A673 (cell line): ENCODE data around the gene TAX1BP1. TPM values are rescaled to one million over a fixed set of nuclear protein-coding genes. Genes with fewer than 3 reads are reported as not detected.

Experiments
- BruUV-seq: library from RNA; stranded (reverse); fragments of 400-500 nt; replicated peaks from 2 replicates; lab custom pipeline; 2021; lab: Mats Ljungman, UMichigan
- CTCF ChIA-PET: fragments of 300-600 bp; sonication (Branson Sonifier 250); formaldehyde crosslinking; loops from one replicate; lab custom pipeline; 2022; ENCODE audit warnings: antibody characterized with exemption; lab: Charles Lee
- POLR2A ChIA-PET: fragments of 300-600 bp; sonication (Branson Sonifier 250); formaldehyde crosslinking; loops from one replicate; lab custom pipeline; 2022; ENCODE audit warnings: antibody characterized with exemption; ENCODE audit not compliant: low non-redundant PET; lab: Charles Lee
- DNase-seq: peaks from one replicate; pipeline ENCODE4 v3.0.0-alpha.2; 2015; ENCODE audit warnings: low spot score
- H3K27ac ChIP-seq: fragments of 200-600 bp; sonication (generic); 2 replicates; pipeline ENCODE4 v1.5.1; 2016; ENCODE audit warnings: mixed run types, low read depth, mild to moderate bottlenecking, mixed read lengths, antibody characterized with exemption, low read length; ENCODE audit not compliant: poor library complexity, severe bottlenecking
- H3K27me3 ChIP-seq: fragments of 200-600 bp; sonication (generic); replicated peaks from 2 replicates; pipeline ENCODE4 v1.6.1; 2017; ENCODE audit warnings: mixed run types, low read depth, mild to moderate bottlenecking, mixed read lengths, antibody characterized with exemption, low read length; ENCODE audit not compliant: insufficient read depth, poor library complexity
- H3K36me3 ChIP-seq: fragments of 200-600 bp; sonication (generic); 2 replicates; pipeline ENCODE4 v1.6.1; 2016; ENCODE audit warnings: mixed run types, mild to moderate bottlenecking, mixed read lengths, antibody characterized with exemption, low read length; ENCODE audit not compliant: insufficient read depth, poor library complexity, severe bottlenecking
- H3K4me1 ChIP-seq: fragments of 200-600 bp; sonication (generic); 2 replicates; pipeline ENCODE4 v1.6.1; 2017; ENCODE audit warnings: mixed run types, mild to moderate bottlenecking, mixed read lengths, antibody characterized with exemption, low read length; ENCODE audit not compliant: insufficient read depth, poor library complexity, severe bottlenecking
- H3K4me3 ChIP-seq: fragments of 200-600 bp; sonication (generic); 2 replicates; pipeline ENCODE4 v1.5.1; 2016; ENCODE audit warnings: low read depth, mixed run types, mild to moderate bottlenecking, mixed read lengths, low read length; ENCODE audit not compliant: poor library complexity, severe bottlenecking
- H3K9me3 ChIP-seq: fragments of 200-600 bp; sonication (generic); 2 replicates; pipeline ENCODE4 v1.6.1; 2016; ENCODE audit warnings: mixed run types, low read depth, mild to moderate bottlenecking, mixed read lengths, antibody characterized with exemption, low read length; ENCODE audit not compliant: poor library complexity, severe bottlenecking
- EZH2 ChIP-seq: fragments of 200-600 bp; sonication (generic); IDR thresholded peaks from 2 replicates; pipeline ENCODE4 v1.6.1; 2017; ENCODE audit warnings: borderline replicate concordance, low read depth, mild to moderate bottlenecking, mixed read lengths, antibody characterized with exemption, low read length; ENCODE audit not compliant: poor library complexity, severe bottlenecking
- intact Hi-C: fragments of 100-400 bp; cut with micrococcal nuclease; formaldehyde crosslinking; loops from one replicate; pipeline ENCODE4 v1.10.0; 2022; ENCODE audit not compliant: unreplicated experiment
- total RNA-seq: library from RNA; stranded (reverse); gene quantifications from 2 replicates; pipeline ENCODE4 v1.2.3, GENCODE V29; 2021
- TF ChIP-seq, protein P1 (sequence below): fragments of 300-800, 200-600 bp; sonication (generic); conservative IDR thresholded peaks from 2 replicates; pipeline ENCODE4 v1.5.1; 2017; ENCODE audit warnings: low read depth, mild to moderate bottlenecking, antibody characterized with exemption, low read length, moderate library complexity, mixed read lengths

The TAX1BP1 gene
- total RNA-seq, 1 experiment from 2014 or later = 54.0 TPM

DNA sequence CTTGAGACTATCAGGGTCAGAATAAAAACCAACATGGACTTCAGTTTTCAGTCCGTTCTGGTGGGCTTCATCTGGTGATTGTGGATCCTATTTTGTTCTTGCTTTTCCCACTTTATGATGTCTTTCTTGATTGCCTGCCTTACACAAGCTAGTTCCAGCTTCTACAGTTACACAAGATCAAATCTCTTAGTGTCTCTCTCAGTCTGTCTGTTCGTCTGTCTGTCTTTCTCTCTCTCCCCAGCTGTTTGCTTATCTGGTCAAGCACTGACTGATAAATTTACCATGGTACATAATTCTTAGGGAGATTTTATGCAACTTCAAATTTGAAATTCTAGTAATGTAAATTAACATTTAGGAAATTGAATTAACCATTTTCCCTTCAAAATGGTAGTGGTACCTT lies 35.8 kb downstream of the TAX1BP1 start:
- Histone ChIP-seq H3K4me1 (no peaks in the 10 kb centered on the region), H3K27me3 (no peaks in the 10 kb centered on the region), H3K36me3 (peaks cover 3% of the 10 kb centered on the region), H3K9me3 (no peaks in the 10 kb centered on the region), H3K4me3 (no peak overlapping the region), H3K27ac (no peak overlapping the region)
- DNase-seq = no peak
- BruUV-seq = no TSS peak
- TF ChIP-seq, protein P1, sequence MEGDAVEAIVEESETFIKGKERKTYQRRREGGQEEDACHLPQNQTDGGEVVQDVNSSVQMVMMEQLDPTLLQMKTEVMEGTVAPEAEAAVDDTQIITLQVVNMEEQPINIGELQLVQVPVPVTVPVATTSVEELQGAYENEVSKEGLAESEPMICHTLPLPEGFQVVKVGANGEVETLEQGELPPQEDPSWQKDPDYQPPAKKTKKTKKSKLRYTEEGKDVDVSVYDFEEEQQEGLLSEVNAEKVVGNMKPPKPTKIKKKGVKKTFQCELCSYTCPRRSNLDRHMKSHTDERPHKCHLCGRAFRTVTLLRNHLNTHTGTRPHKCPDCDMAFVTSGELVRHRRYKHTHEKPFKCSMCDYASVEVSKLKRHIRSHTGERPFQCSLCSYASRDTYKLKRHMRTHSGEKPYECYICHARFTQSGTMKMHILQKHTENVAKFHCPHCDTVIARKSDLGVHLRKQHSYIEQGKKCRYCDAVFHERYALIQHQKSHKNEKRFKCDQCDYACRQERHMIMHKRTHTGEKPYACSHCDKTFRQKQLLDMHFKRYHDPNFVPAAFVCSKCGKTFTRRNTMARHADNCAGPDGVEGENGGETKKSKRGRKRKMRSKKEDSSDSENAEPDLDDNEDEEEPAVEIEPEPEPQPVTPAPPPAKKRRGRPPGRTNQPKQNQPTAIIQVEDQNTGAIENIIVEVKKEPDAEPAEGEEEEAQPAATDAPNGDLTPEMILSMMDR = no peak
- no peak for TF ChIP-seq EZH2
- POLR2A ChIA-PET = no interaction called here
- intact Hi-C loops = no loop called here
- CTCF ChIA-PET = no interaction called here

- Histone ChIP-seq H3K27me3 (no peaks in the 10 kb centered on the region), H3K27ac (no peak overlapping the region), H3K36me3 (no peaks in the 10 kb centered on the region), H3K4me1 (no peaks in the 10 kb centered on the region), H3K4me3 (no peak overlapping the region), H3K9me3 (no peaks in the 10 kb centered on the region)
- ChIA-PET CTCF (no interaction called here), POLR2A (no interaction called here)
- intact Hi-C loops = no loop called here
- BruUV-seq = no TSS peak
- no peak for DNase-seq
- TF ChIP-seq, protein P1 = no peak
- no peak for TF ChIP-seq EZH2
Measured at GRCh38 chr7:27777662-27778061, 37.7 kb downstream of the TAX1BP1 start.

- no peak for DNase-seq
- Histone ChIP-seq H3K4me3 (no peak overlapping the region), H3K27me3 (no peaks in the 10 kb centered on the region), H3K27ac (no peak overlapping the region), H3K4me1 (no peaks in the 10 kb centered on the region), H3K9me3 (no peaks in the 10 kb centered on the region), H3K36me3 (no peaks in the 10 kb centered on the region)
- intact Hi-C loops = loop anchor here (5.0 kb wide), 1 partner anchor 583 kb away; no protein-coding TSS in a partner anchor
- no TSS peak for BruUV-seq
- CTCF ChIA-PET = no interaction called here
- POLR2A ChIA-PET = no interaction called here
- TF ChIP-seq, protein P1 = no peak
- TF ChIP-seq EZH2 = no peak
Measured at GRCh38 chr7:27779873-27780272, 39.9 kb downstream of the TAX1BP1 start.
